Neuronal stem cell (in vitro differentiated cells): ENCODE results near the gene OR4K1.

ENCODE experiments used
- DNase-seq: peaks from one replicate; pipeline ENCODE4 v3.0.0-alpha.2; 2013; ENCODE audit warnings: low spot score
- H2AFZ ChIP-seq: one replicate; pipeline ENCODE4 v1.6.1; 2013; ENCODE audit warnings: mild to moderate bottlenecking, low read length, inconsistent platforms
- H2AK5ac ChIP-seq: 2 replicates; pipeline ENCODE4 v1.6.1; 2013; ENCODE audit warnings: low read depth, mild to moderate bottlenecking, inconsistent platforms, low read length, moderate library complexity, mixed read lengths
- H2BK120ac ChIP-seq: 2 replicates; pipeline ENCODE4 v1.6.1; 2013; ENCODE audit warnings: low read depth, mild to moderate bottlenecking, inconsistent platforms, low read length, moderate library complexity, mixed read lengths
- H2BK12ac ChIP-seq: one replicate; pipeline ENCODE4 v1.6.1; 2013; ENCODE audit warnings: low read length, inconsistent platforms
- H2BK15ac ChIP-seq: 2 replicates; pipeline ENCODE4 v1.6.1; 2013; ENCODE audit warnings: mild to moderate bottlenecking, low read length, inconsistent platforms, mixed read lengths
- H2BK5ac ChIP-seq: one replicate; pipeline ENCODE4 v1.6.1; 2013; ENCODE audit warnings: inconsistent platforms, mild to moderate bottlenecking, low read length, moderate library complexity
- H3K14ac ChIP-seq: one replicate; pipeline ENCODE4 v1.6.1; 2013; ENCODE audit warnings: low read length, inconsistent platforms
- H3K18ac ChIP-seq: 2 replicates; pipeline ENCODE4 v1.6.1; 2013; ENCODE audit warnings: low read length, inconsistent platforms
- H3K23ac ChIP-seq: 2 replicates; pipeline ENCODE4 v1.6.1; 2013; ENCODE audit warnings: low read depth, mild to moderate bottlenecking, mixed read lengths, low read length, inconsistent platforms; ENCODE audit not compliant: poor library complexity
- H3K27ac ChIP-seq: replicated peaks from 3 replicates; pipeline ENCODE4 v1.5.1; 2013; ENCODE audit warnings: low read length, inconsistent platforms
- H3K27me3 ChIP-seq, 3 experiments: 2 replicates each; pipeline ENCODE4 v1.6.1; 2013; ENCODE audit warnings: low read length in 3 of 3, mild to moderate bottlenecking in 2 of 3, inconsistent platforms in 1 of 3, low read depth in 1 of 3, mixed read lengths in 1 of 3, moderate library complexity in 1 of 3; ENCODE audit not compliant: control insufficient read depth in 3 of 3, insufficient read depth in 3 of 3
- H3K36me3 ChIP-seq, 2 donors: replicated peaks in 1 of 2; 2 replicates each; pipeline ENCODE4 v1.6.1; 2013; ENCODE audit warnings: low read length in 2 of 2; ENCODE audit not compliant: control insufficient read depth in 2 of 2, insufficient read depth in 2 of 2
- H3K4ac ChIP-seq: 2 replicates; pipeline ENCODE4 v1.6.1; 2013; ENCODE audit warnings: inconsistent platforms, mild to moderate bottlenecking, low read length, moderate library complexity
- H3K4me1 ChIP-seq, 2 donors: 1 replicate in 1 of 2; 2 replicates in 1 of 2; pipeline ENCODE4 v1.6.1; 2013; ENCODE audit warnings: low read length in 2 of 2, low read depth in 1 of 2; ENCODE audit not compliant: control insufficient read depth in 2 of 2, insufficient read depth in 1 of 2
- H3K4me2 ChIP-seq: one replicate; pipeline ENCODE4 v1.6.1; 2013; ENCODE audit warnings: mild to moderate bottlenecking, low read length, inconsistent platforms; ENCODE audit not compliant: insufficient read depth, poor library complexity, severe bottlenecking
- H3K4me3 ChIP-seq, 2 donors: 2 replicates each; pipeline ENCODE4 v1.5.1; 2013; ENCODE audit warnings: low read length in 2 of 2, mild to moderate bottlenecking in 2 of 2, inconsistent platforms in 1 of 2, moderate library complexity in 1 of 2
- H3K79me1 ChIP-seq: one replicate; pipeline ENCODE4 v1.6.1; 2013; ENCODE audit warnings: low read depth, mild to moderate bottlenecking, inconsistent platforms, low read length, moderate library complexity
- H3K9ac ChIP-seq: one replicate; pipeline ENCODE4 v1.6.1; 2013; ENCODE audit warnings: mild to moderate bottlenecking, low read depth, low read length, inconsistent platforms; ENCODE audit not compliant: poor library complexity
- H3K9me3 ChIP-seq, 2 donors: replicated peaks in 1 of 2; 2 replicates each; pipeline versions ENCODE3 to v1.6.1; 2013; ENCODE audit warnings: low read length in 2 of 2, mild to moderate bottlenecking in 2 of 2, inconsistent platforms in 1 of 2, low read depth in 1 of 2, mixed read lengths in 1 of 2, moderate library complexity in 1 of 2; ENCODE audit not compliant: control insufficient read depth in 2 of 2, insufficient read depth in 1 of 2
- H4K8ac ChIP-seq: one replicate; pipeline ENCODE4 v1.6.1; 2013; ENCODE audit warnings: low read depth, mild to moderate bottlenecking, inconsistent platforms, low read length, moderate library complexity
- H4K91ac ChIP-seq: one replicate; pipeline ENCODE4 v1.6.1; 2013; ENCODE audit warnings: low read length, low read depth, mild to moderate bottlenecking, inconsistent platforms; ENCODE audit not compliant: poor library complexity
- WGBS, 2 donors: extraction: QIAGEN DNeasy Blood & Tissue Kit; methylation state at CpG; one replicate each; pipeline ENCODE4 v1.1.7; 2013; ENCODE audit warnings: missing lambda C conversion rate in 2 of 2, mixed read lengths in 1 of 2; ENCODE audit not compliant: insufficient read length in 2 of 2, insufficient replicate concordance in 1 of 2; ENCODE audit errors: extremely low coverage in 2 of 2; 5-methylcytosine and 5-hydroxymethylcytosine counted together

OR4K1 gene

DNA sequence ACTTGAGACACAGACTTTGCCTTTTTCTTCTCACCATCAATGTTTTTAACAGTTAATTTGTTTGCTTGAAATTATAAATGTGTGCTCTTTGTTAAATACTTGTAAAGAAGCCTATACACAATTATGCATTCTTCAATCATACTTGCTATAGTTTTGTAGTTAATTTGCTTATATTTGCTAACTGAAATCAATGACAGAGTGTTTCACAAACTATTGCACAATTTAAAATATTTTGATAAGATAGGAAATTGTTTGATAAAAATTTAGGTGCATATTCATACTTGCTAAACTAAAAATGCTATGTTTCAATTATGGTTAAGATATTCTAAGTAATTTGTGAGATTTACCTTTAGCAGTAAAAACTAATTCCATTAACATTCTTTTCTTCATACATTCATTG lies 24.1 kb upstream of the OR4K1 start:
- Histone ChIP-seq H3K4ac (no peak overlapping the region), H3K9ac (no peak overlapping the region), H2BK15ac (no peak overlapping the region), H3K27ac (no peak overlapping the region), H3K4me2 (no peak overlapping the region), H3K4me1 (no peaks in the 10 kb centered on the region), H3K79me1 (peaks cover 2% of the 10 kb centered on the region), H3K9me3 (peaks cover 0 to 24% of the 10 kb centered on the region in 2 donors), H4K8ac (no peak overlapping the region), H2BK5ac (no peak overlapping the region), H2BK12ac (no peak overlapping the region), H3K4me3 (no peak overlapping the region), H2BK120ac (no peak overlapping the region), H3K14ac (no peak overlapping the region), H2AK5ac (no peak overlapping the region), H3K18ac (no peak overlapping the region), H2AFZ (no peak overlapping the region), H4K91ac (no peak overlapping the region), H3K27me3 (no peaks in the 10 kb centered on the region), H3K36me3 (no peaks in the 10 kb centered on the region), H3K23ac (no peak overlapping the region)
- no peak for DNase-seq

DNA sequence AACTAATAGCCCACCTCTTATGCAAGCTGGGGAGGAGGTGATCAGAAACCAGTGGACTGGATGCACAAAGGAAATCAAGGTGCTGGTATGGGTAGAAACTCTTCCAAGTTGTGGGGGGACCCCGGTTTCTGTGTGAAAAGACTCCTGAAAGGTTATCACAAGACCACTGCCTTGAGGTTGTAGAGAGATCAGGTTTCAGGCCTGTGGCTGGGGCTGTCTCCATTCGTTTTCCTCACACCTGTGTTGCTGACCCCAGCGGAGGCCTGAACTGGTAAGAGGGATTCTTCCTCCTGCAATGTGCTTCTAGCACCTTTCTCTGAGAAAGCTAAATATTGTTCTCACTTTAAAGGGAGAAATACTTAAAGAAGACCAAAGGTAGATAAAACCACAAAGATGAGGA lies 19.6 kb upstream of the OR4K1 start:
- no peak overlapping the region for H2BK15ac ChIP-seq
- H3K18ac ChIP-seq, result no peak overlapping the region
- H4K91ac ChIP-seq, result no peak overlapping the region
- no peak overlapping the region for H3K4me2 ChIP-seq
- H2AK5ac ChIP-seq, result no peak overlapping the region
- H3K79me1 ChIP-seq, result no peaks in the 10 kb centered on the region
- no peaks in the 10 kb centered on the region for H3K27me3 ChIP-seq
- no peak overlapping the region for H2BK12ac ChIP-seq
- no peak overlapping the region for H2AFZ ChIP-seq
- no peak overlapping the region for H3K9ac ChIP-seq
- no peak overlapping the region for H3K27ac ChIP-seq
- H4K8ac ChIP-seq, result no peak overlapping the region
- H3K14ac ChIP-seq, result no peak overlapping the region
- H2BK5ac ChIP-seq, result no peak overlapping the region
- H3K23ac ChIP-seq, result no peak overlapping the region
- no peak overlapping the region for H3K4me3 ChIP-seq
- H3K4me1 ChIP-seq, result no peaks in the 10 kb centered on the region
- no peak overlapping the region for H2BK120ac ChIP-seq
- H3K4ac ChIP-seq, result no peak overlapping the region
- DNase-seq, result no peak
- H3K36me3 ChIP-seq, result no peaks in the 10 kb centered on the region
- WGBS, 2 donors, result no CpG with 5 or more reads among the region's 3 CpGs
- peaks cover 0 to 18% of the 10 kb centered on the region in 2 donors for H3K9me3 ChIP-seq

DNA sequence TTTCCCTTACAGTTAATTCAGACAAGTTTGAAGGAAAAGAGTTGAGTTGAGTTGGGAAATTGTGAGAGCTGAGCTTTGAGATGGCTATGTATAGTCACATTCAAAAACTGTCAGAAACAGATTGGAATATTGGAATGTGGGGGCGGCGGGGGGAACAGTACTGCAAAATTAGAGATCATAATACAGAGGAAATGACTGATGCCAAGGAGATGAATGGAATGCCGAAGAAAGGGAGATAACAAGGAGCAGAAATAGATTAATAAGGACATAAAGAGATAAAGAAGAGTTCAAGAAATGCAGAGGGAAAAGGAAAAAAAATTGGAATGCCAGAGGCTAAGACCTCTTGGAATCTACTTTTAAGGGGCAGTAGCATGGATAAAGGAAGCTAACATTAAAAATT lies 13.5 kb upstream of the OR4K1 start:
- H3K27me3 ChIP-seq, result no peaks in the 10 kb centered on the region
- no peak overlapping the region for H2BK5ac ChIP-seq
- H2AFZ ChIP-seq, result no peak overlapping the region
- DNase-seq, result no peak
- no CpG with 5 or more reads among the region's 3 CpGs for WGBS, 2 donors
- no peaks in the 10 kb centered on the region for H3K36me3 ChIP-seq
- no peak overlapping the region for H3K9ac ChIP-seq
- no peak overlapping the region for H3K4ac ChIP-seq
- no peak overlapping the region for H3K27ac ChIP-seq
- H3K4me3 ChIP-seq, result no peak overlapping the region
- no peak overlapping the region for H2BK12ac ChIP-seq
- H2AK5ac ChIP-seq, result no peak overlapping the region
- no peak overlapping the region for H3K18ac ChIP-seq
- no peak overlapping the region for H4K8ac ChIP-seq
- no peak overlapping the region for H3K23ac ChIP-seq
- no peak overlapping the region for H4K91ac ChIP-seq
- H3K4me2 ChIP-seq, result no peak overlapping the region
- no peak overlapping the region for H2BK15ac ChIP-seq
- H2BK120ac ChIP-seq, result no peak overlapping the region
- peaks cover 0 to 20% of the 10 kb centered on the region in 2 donors for H3K9me3 ChIP-seq
- no peaks in the 10 kb centered on the region for H3K79me1 ChIP-seq
- no peak overlapping the region for H3K14ac ChIP-seq
- no peaks in the 10 kb centered on the region for H3K4me1 ChIP-seq

DNA sequence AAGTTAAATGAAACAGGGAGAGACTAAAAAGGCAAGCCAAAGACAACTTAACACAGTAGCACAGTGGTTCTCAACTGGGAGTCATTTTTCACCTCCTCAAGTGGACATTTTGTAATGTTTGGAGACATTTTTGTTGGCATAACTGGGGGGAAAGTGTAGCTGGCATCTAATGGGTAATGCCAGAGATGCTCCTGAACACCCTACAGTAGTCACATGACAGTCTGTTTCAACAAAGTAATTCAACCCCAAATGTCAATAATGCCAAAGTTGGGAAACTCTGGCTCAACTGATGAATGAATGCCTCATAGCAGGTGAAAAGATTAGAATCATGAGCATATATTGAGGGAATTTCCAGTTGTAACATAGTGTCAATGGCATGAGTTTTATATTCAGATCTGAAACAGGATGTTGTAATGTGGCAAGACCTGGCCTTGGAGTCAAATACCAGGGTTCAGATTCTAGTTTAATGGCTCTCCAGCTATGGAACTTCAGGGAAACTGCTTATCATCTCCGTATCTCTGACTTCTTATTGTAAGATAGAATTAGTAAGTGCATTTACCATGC lies 12.7 kb upstream of the OR4K1 start:
- Histone ChIP-seq H3K79me1 (no peaks in the 10 kb centered on the region), H4K8ac (no peak overlapping the region), H3K27me3 (no peaks in the 10 kb centered on the region), H3K18ac (no peak overlapping the region), H3K4me1 (no peaks in the 10 kb centered on the region), H3K9ac (no peak overlapping the region), H4K91ac (no peak overlapping the region), H3K36me3 (no peaks in the 10 kb centered on the region), H3K9me3 (peaks cover 0 to 21% of the 10 kb centered on the region in 2 donors), H2BK15ac (no peak overlapping the region), H3K4ac (no peak overlapping the region), H3K14ac (no peak overlapping the region), H3K23ac (no peak overlapping the region), H2AFZ (no peak overlapping the region), H2BK120ac (no peak overlapping the region), H2BK5ac (no peak overlapping the region), H3K4me3 (no peak overlapping the region), H3K27ac (no peak overlapping the region), H2BK12ac (no peak overlapping the region), H2AK5ac (no peak overlapping the region), H3K4me2 (no peak overlapping the region)
- no CpG with 5 or more reads among the region's 1 CpG for WGBS, 2 donors
- DNase-seq, result no peak
